IPS DF 19.7 (cell line): ENCODE results near the gene SCMH1.

Source experiments
- DNase-seq: peaks from one replicate; pipeline ENCODE4 v3.0.0-alpha.2; 2013; ENCODE audit warnings: low read depth, low spot score

The SCMH1 gene

DNA sequence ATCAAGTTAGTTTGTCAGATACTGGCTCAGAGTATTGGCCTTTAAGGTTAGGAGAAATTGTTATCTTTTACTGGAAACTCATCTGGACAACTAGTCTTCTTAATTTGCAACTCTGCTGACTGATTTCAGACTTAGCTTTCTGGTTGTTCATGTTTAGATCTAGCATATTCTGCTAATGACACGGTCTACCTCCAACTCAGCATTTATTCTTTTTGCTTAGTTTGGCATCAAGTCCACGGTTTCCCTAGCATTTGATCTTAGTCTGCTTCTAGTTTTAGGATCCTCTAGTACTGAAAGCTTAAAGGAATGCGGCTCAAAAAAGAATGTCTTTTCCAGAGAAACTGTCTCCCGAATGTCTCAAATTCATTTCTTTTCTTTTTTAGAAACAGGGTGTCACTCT lies 145.0 kb downstream of the SCMH1 start:
- no peak for DNase-seq

DNA sequence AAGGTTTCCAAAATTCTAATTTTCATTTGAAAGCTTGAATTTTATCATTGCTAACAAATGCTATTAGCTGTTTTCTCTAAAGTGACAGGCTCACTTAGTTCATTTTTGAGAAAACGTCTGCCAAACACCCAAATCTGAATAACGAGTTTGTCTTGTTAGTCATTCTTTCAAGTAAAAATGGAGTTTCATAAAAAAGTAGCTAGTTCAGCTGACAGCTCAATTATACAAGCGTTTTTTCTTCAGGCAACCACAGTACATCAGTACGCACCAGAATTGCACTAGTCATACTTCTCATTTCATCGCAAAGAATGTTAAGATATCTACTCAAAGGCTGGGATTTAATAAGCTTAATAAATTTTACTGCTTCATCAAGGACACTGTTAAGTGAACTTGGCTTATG lies 148.3 kb downstream of the SCMH1 start:
- no peak for DNase-seq

- DNase-seq, result no peak
These were observed 155.2 kb downstream of the SCMH1 start for GRCh38 chr1:41086921-41087320.

DNA sequence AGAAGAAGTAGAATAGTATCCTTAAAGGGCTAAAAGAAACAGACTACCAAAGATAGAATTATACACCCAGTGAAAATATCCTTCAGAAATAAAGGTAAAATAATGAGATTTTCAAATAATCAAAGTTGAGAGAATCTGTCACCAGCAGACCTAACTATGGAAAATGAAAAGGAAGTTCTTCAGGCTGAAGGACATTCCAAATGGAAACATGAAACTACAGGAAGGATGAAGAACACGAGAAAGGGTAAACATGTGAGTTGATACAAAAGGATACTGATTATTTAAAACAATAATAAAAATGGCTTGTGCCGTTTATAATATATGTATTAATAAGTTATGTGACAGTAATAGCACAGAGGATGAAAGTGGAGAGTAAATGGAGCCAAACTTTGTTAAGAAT lies 163.5 kb downstream of the SCMH1 start:
- DNase-seq, result no peak

DNA sequence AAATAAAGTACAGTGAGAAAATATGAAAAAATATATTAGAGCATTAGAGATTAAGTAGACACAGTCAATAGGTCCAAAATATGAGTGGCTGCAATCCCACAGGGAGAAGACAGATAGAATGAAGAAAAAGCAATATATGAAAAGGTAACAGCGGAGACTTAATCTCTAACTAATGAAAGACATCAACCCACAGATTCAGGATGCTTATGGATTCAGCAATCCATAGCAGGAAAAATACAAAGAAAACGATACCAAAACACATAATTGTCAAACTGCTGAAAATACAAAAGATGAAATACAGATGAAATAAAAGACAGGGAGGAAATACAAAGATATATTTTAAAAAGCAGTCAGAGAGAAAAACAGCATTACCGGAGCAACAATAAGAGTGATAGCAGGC lies 163.9 kb downstream of the SCMH1 start:
- no peak for DNase-seq

- no peak for DNase-seq
These were observed 168.1 kb downstream of the SCMH1 start for GRCh38 chr1:41073971-41074370.

- no peak for DNase-seq
These were observed 170.1 kb downstream of the SCMH1 start for GRCh38 chr1:41072051-41072450.

DNA sequence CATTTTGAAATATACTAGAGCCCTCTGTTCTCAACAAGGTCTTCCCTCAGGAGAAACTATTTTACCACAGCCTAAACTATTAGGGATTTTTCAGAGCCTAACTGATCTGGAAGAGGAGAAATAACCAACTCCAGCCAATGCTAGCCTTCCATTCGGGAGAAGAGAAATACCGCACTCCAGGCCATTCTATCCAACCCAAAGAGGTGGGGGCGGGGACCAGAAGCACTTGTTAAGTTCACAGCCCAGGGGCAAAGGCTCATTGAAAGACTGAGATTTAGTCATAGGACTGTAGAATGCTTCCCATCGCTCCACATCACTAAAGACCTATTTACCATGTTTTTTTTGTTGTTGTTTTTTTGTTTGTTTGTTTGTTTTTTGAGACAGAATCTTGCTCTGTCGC lies 185.2 kb downstream of the SCMH1 start:
- no peak for DNase-seq

- DNase-seq, result no peak
These were observed 188.8 kb downstream of the SCMH1 start for GRCh38 chr1:41053316-41053715.

GRCh38 chr1:41051022-41051421 lies 191.1 kb downstream of the SCMH1 start:
- DNase-seq, result no peak

DNA sequence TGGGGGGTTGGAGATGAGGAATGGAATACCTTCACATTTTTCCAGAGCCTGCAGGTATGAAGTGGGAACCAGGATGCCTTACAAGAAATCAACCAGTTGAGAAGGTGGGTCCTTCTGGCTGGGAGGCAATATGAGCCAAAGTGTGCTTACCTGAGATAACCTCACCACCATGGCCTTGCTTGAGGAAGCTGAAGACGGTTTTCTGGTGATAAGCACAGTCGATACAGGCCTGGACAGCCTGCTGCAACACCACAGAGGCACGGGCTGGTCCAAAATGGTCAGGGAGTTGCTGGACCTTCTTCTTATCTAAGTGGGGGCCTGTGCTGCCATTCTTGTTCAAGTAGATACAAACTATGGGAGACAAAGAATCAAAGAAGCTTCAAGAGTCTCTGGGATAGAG lies 193.6 kb downstream of the SCMH1 start:
- DNase-seq, result no peak

- DNase-seq, result no peak
These were observed 195.7 kb downstream of the SCMH1 start for GRCh38 chr1:41046347-41046775.

DNA sequence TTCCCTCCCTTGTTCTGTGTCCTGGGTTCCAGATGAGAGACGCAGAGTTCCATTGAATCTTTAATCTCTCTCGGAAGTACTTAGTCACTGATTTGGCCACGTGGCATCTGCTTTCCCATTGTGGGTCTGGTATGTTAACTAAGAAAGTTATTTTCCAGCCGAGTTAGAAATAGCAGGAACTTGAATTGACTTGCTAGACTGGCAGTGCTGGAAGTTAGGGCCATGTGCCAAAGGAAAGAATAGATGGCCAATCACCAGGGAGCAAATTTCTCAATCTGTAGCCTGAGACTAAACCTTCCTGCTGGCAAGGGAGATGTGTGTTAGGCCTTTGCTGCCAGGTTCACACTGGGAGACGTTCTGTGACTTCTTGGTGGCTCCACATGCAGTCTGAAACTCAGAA lies 196.4 kb downstream of the SCMH1 start:
- DNase-seq, result no peak

- no peak for DNase-seq
These were observed 197.9 kb downstream of the SCMH1 start for GRCh38 chr1:41044187-41044586.

DNA sequence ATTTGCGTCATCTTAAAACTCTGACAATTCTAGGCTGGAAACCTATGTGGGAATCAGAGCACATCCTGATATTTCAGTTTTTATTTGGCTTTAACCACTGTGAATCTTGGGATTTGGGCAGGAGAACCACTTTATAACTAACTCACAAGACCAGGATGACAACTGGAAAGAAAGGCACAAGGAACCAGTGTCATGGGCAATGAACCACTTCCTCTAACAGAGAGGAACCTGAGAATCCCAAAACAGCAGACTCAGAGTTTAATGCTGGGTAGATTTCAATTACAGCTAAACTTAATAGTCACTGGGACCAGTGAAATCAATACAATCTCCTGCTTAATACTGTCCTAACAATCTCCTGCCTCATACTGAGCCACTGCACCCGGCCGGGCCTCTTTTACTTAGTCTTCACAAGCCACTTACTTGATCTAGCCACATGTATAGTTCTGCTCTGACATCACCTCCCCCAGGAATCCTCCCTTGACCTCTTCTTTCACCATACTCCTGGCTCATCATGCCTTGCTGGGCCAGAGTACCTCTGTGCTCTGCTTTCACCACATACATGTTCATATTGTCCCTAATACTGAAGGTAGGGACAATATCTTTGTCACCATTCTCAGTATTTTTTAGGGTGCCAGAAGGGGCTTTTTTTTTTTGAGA lies 200.4 kb downstream of the SCMH1 start:
- no peak for DNase-seq

DNA sequence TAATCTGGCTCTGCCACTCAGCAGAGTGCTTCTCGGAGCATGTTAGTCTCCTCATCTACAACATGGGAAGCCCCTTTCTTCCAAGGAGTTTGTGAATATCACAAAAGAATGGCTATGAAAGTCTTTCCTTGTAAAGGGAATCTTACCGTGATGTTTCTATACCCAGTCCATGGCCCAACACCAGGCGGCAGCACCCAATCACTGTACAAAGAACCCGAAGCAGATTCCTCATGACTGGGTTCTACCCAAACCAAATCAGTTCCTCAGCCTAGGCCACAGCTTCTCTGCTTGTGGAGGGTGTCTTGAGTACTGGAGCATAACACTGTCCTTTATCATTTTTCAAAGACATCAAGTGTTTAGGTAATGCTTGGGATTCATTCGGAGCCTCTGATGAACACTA lies 204.0 kb downstream of the SCMH1 start:
- no peak for DNase-seq

- DNase-seq, result no peak
These were observed 204.8 kb downstream of the SCMH1 start for GRCh38 chr1:41037116-41037903.

DNA sequence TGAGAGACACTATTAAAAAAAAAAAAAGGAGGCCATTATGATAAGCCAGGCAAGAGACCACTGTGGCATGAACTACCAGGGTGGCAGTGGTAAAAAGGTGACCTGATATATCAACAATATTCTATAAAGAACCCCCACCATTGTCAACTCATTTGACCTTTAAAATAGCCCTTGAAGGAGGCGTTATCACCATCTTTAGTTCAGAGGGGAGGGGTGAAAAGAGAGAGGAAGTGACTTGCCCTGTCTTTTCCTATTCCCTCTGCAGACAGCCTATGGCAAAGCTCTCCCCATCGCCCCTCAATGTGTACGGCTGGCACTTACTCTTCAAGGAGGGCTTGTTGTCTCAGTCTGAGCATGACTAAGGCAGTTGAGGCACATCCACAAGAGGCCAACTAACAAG lies 208.8 kb downstream of the SCMH1 start:
- DNase-seq, result no peak

DNA sequence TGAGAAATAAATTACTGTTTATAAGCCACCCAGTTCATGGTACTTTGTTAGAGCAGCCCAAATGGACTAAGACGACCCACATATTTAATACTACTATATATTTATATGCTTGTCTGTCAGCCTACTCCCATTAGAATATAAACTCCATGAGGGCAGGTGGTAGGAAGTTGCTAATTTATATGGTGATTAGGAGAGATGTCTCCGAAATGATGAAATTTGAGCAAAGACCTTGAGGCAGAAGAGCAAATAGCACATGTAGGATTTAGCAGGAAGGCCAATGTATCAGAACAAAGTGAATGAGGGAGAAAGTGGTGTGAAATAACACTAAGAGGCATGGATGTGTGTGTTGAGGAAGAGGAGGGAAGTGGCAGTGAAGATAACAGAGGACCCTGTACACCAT lies 210.0 kb downstream of the SCMH1 start:
- no peak for DNase-seq

- no peak for DNase-seq
These were observed 211.1 kb downstream of the SCMH1 start for GRCh38 chr1:41030872-41031616.

GRCh38 chr1:41028034-41028642 lies 214.0 kb downstream of the SCMH1 start:
- DNase-seq, result no peak
